C4-2B (cell line): Measurements from ENCODE around the gene HSF2BP.

Experiments
- H3K27ac ChIP-seq: fragments of 450-650 bp; 2 replicates; pipeline ENCODE4 v1.5.1; 2017
- CTCF ChIP-seq: fragments of 450-650 bp; conservative IDR thresholded peaks from 2 replicates; pipeline ENCODE4 v1.5.1; 2017; ENCODE audit warnings: mild to moderate bottlenecking
- ZFX ChIP-seq: fragments of 450-650 bp; IDR thresholded peaks from 2 replicates; pipeline ENCODE4 v1.6.1; 2017

The HSF2BP gene

GRCh38 chr21:43659136-43660000 lies at the start of gene HSF2BP, which contains the start of gene RRP1B:
TSS of gene HSF2BP (minus strand) at chr21:43659488. CDS start at chr21:43658096, 1,392 bp downstream.
TSS of gene RRP1B (plus strand) at chr21:43659560. CDS start at chr21:43659665, 105 bp downstream.
- TF ChIP-seq ZFX (peak; percentile 78), CTCF (no peak; the same call in 1 of the 2 replicates)
- peak within 1 kb of the TSS; percentile 86 for H3K27ac ChIP-seq

GRCh38 chr21:43708745-43709381 lies 49.6 kb upstream of the HSF2BP start:
- TF ChIP-seq CTCF (no peak), ZFX (no peak)
- no peak overlapping the region for H3K27ac ChIP-seq

GRCh38 chr21:43707462-43707861 lies 48.2 kb upstream of the HSF2BP start:
- H3K27ac ChIP-seq, result no peak overlapping the region
- TF ChIP-seq CTCF, result no peak
- no peak for TF ChIP-seq ZFX

- H3K27ac ChIP-seq, result no peak overlapping the region
- TF ChIP-seq ZFX (no peak), CTCF (no peak)
Observed at GRCh38 chr21:43703035-43703880, 44.0 kb upstream of the HSF2BP start.

GRCh38 chr21:43702785-43703034 lies 43.4 kb upstream of the HSF2BP start:
- no peak for TF ChIP-seq ZFX
- no peak for TF ChIP-seq CTCF
- no peak overlapping the region for H3K27ac ChIP-seq

- no peak overlapping the region for H3K27ac ChIP-seq
Observed at GRCh38 chr21:43701936-43702784, 42.9 kb upstream of the HSF2BP start.

More at GRCh38 chr21:43701936-43702784, 42.9 kb upstream of the HSF2BP start:
- TF ChIP-seq CTCF (no peak), ZFX (no peak)
